Stimulated activated CD4-positive, alpha-beta T cell treated with anti-CD3 and anti-CD28 coated beads, Interleukin-2, amount 100 ng/mL, for 24 hours (primary cell): Measurements from ENCODE around the gene EVPLL.
"Not testable (repeated sequence)": the region's sequence is repeated elsewhere in the genome, so short reads cannot be mapped to it uniquely, and the experiment has no call there.

ENCODE experiments used
- DNase-seq, 2 donors: peaks; one replicate each; pipeline ENCODE4 v3.0.0-alpha.2; 2020

The EVPLL gene

GRCh38 chr17:18426639-18427038 is 49.1 kb downstream of the EVPLL start:
- DNase-seq = not testable (repeated sequence)

- DNase-seq = not testable (repeated sequence)
These were observed 54.6 kb downstream of the EVPLL start for GRCh38 chr17:18432206-18432605.
